ENCODE data around the gene MRC1. TPM values are rescaled to one million over a fixed set of nuclear protein-coding genes. Genes with fewer than 3 reads are reported as not detected.
A peak's percentile ranks its signal among the peaks of the same experiment; 100 is the strongest.
"Not testable (repeated sequence)": the region's sequence is repeated elsewhere in the genome, so short reads cannot be mapped to it uniquely, and the experiment has no call there.

Gene MRC1
- total and polyA plus RNA-seq, 2 experiments from 2014 or later, result not detected

DNA sequence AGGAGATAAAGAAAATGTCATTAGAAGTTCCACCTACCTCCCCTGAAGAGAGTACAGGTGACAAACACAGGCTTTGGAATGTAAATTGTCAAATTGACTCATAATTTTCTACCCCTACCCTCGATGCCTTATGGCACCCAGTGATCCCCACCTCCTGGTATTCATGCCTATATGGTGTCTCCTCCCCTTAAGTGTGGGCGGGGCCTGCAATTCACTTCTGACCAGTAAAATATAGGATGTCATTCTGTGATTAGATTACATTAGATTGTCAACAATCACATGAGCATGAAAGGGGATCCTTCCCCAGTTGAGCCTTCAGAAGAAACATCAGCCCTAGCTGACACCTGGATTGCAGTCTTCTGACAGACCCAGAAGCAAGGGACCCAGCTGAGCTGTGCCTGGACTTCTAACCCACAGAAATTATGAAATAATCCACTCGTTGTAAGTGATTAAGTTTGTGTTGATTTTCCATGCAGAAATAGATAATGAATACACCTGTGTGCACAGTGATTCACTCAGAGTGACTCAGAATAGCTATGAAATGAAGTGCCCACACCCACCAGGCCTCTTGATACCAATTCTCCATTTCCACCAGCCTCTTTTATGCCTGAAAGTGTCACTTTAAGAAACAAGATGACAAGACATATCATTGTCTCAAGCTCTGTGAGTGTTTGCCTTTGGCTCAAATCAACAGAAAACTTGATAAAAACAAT is 134.0 kb downstream of the MRC1 start:
- H3K9me3 ChIP-seq (ENCODE audit: low read depth), result no peaks in the 10 kb centered on the region
- no peak overlapping the region for H2AFZ ChIP-seq
- in situ Hi-C loops (cut with MboI), result no loop called here
- no peak for DNase-seq
- no peaks in the 10 kb centered on the region for H3F3A ChIP-seq (ENCODE audit: insufficient read depth)
- H3K4me3 ChIP-seq, result no peak overlapping the region
- H3K27ac ChIP-seq, result no peak overlapping the region
- H3K4me1 ChIP-seq (ENCODE audit: insufficient read depth), result no peaks in the 10 kb centered on the region
- no peaks in the 10 kb centered on the region for H4K20me1 ChIP-seq (ENCODE audit: insufficient read depth)
- H3K27me3 ChIP-seq (replicated peaks; ENCODE audit: insufficient read depth), result no peaks in the 10 kb centered on the region
- no peaks in the 10 kb centered on the region for H3K36me3 ChIP-seq (ENCODE audit: low read depth)
- H3K4me2 ChIP-seq (ENCODE audit: unreplicated experiment), result no peak overlapping the region
- no peak overlapping the region for H3K9ac ChIP-seq
- 33 to 40% methylated on average over 3 of the region's 3 CpGs for WGBS, 2 experiments (ENCODE audit: low coverage in 1 of 2, low lambda C conversion rate in 2 of 2, missing lambda C conversion rate in 2 of 2)
- no peaks in the 10 kb centered on the region for H3K9me2 ChIP-seq (ENCODE audit: insufficient read depth)
- TF ChIP-seq EZH2 (IDR thresholded peaks at IDR 0.05; ENCODE audit: insufficient read depth, poor library complexity, severe bottlenecking), result no peak
- TF ChIP-seq EZH2phosphoT487 (IDR thresholded peaks at IDR 0.05; ENCODE audit: insufficient read depth, low read depth), result no peak
- no peaks in the 10 kb centered on the region for H3K79me2 ChIP-seq (ENCODE audit: insufficient read depth)

GRCh38 chr10:17950269-17950668 is 141.1 kb downstream of the MRC1 start:
- H3K4me2 ChIP-seq (ENCODE audit: unreplicated experiment); H3K36me3 ChIP-seq (ENCODE audit: low read depth); H3K9ac ChIP-seq; H3K9me3 ChIP-seq (ENCODE audit: low read depth); DNase-seq; H4K20me1 ChIP-seq (ENCODE audit: insufficient read depth); H3K9me2 ChIP-seq (ENCODE audit: insufficient read depth); H2AFZ ChIP-seq; H3K27me3 ChIP-seq (replicated peaks; ENCODE audit: insufficient read depth); in situ Hi-C loops (cut with MboI); H3K4me3 ChIP-seq; H3K79me2 ChIP-seq (ENCODE audit: insufficient read depth); H3K27ac ChIP-seq: not testable (repeated sequence)
- peaks cover 27% of the 10 kb centered on the region for H3K4me1 ChIP-seq (ENCODE audit: insufficient read depth)
- H3F3A ChIP-seq (ENCODE audit: insufficient read depth), result peaks cover 20% of the 10 kb centered on the region
- WGBS, 2 experiments (ENCODE audit: low coverage in 1 of 2, low lambda C conversion rate in 2 of 2, missing lambda C conversion rate in 2 of 2), result 65 to 66% methylated on average over 7 of the region's 7 CpGs

DNA sequence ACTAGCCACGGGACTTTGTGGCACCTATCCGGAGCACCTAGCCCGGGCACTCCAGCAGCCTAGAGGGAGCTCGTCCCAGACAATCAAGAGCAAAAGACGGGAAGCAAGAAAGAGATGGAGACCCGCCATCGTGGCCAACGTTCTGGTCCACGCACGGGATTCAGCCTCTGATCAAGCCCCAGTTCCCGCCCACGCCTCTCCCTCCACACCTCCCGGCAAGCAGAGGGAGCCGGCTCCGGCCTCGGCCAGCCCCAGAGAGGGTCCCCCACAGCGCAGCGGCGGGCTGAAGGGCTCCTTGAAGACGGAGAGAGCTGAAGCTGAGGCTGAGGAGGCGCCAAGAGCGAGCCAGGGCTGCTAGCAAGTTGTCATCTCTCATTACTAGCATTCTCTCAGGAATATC is 141.6 kb downstream of the MRC1 start:
- Histone ChIP-seq H4K20me1 (ENCODE audit: insufficient read depth) (no peaks in the 10 kb centered on the region), H3K4me1 (ENCODE audit: insufficient read depth) (peaks cover 27% of the 10 kb centered on the region), H3K79me2 (ENCODE audit: insufficient read depth) (no peaks in the 10 kb centered on the region), H2AFZ (no peak overlapping the region), H3K9me3 (ENCODE audit: low read depth) (no peaks in the 10 kb centered on the region), H3K36me3 (ENCODE audit: low read depth) (no peaks in the 10 kb centered on the region), H3K9me2 (ENCODE audit: insufficient read depth) (no peaks in the 10 kb centered on the region), H3K9ac (no peak overlapping the region), H3K4me3 (no peak overlapping the region), H3K4me2 (ENCODE audit: unreplicated experiment) (no peak overlapping the region), H3K27ac (no peak overlapping the region), H3K27me3 (replicated peaks; ENCODE audit: insufficient read depth) (no peaks in the 10 kb centered on the region), H3F3A (ENCODE audit: insufficient read depth) (peaks cover 23% of the 10 kb centered on the region)
- WGBS, 2 experiments (ENCODE audit: low coverage in 1 of 2, low lambda C conversion rate in 2 of 2, missing lambda C conversion rate in 2 of 2), result 92 to 96% methylated on average over 19 to 22 of the region's 22 CpGs
- in situ Hi-C loops (cut with MboI), result no loop called here
- TF ChIP-seq EZH2 (IDR thresholded peaks at IDR 0.05; ENCODE audit: insufficient read depth, poor library complexity, severe bottlenecking), result no peak
- TF ChIP-seq EZH2phosphoT487 (IDR thresholded peaks at IDR 0.05; ENCODE audit: insufficient read depth, low read depth), result no peak
- DNase-seq, result no peak

GRCh38 chr10:17951868-17952371 is 142.8 kb downstream of the MRC1 start, which contains the start of gene SLC39A12:
TSS of gene SLC39A12 (plus strand) at chr10:17951918. CDS start at chr10:17953277, 1,359 bp downstream.
- Histone ChIP-seq H3K9ac (no peak within 1 kb of the TSS), H3K27me3 (replicated peaks; ENCODE audit: insufficient read depth) (no peaks in the 10 kb centered on the region), H3K36me3 (ENCODE audit: low read depth) (no peaks in the 10 kb centered on the region), H4K20me1 (ENCODE audit: insufficient read depth) (no peaks in the 10 kb centered on the region), H3K4me1 (ENCODE audit: insufficient read depth) (peaks cover 27% of the 10 kb centered on the region), H3K27ac (peak within 1 kb of the TSS; percentile 28), H3K79me2 (ENCODE audit: insufficient read depth) (no peaks in the 10 kb centered on the region), H3K4me2 (ENCODE audit: unreplicated experiment) (peak within 1 kb of the TSS; percentile 43), H3K9me2 (ENCODE audit: insufficient read depth) (no peaks in the 10 kb centered on the region), H2AFZ (peak within 1 kb of the TSS; percentile 81), H3K9me3 (ENCODE audit: low read depth) (no peaks in the 10 kb centered on the region), H3F3A (ENCODE audit: insufficient read depth) (peaks cover 23% of the 10 kb centered on the region), H3K4me3 (no peak within 1 kb of the TSS)
- in situ Hi-C loops (cut with MboI), result no loop called here
- TF ChIP-seq EZH2 (IDR thresholded peaks at IDR 0.05; ENCODE audit: insufficient read depth, poor library complexity, severe bottlenecking) (no peak), EZH2phosphoT487 (IDR thresholded peaks at IDR 0.05; ENCODE audit: insufficient read depth, low read depth) (no peak)
- 9 to 11% methylated on average over 3 of the region's 3 CpGs for WGBS, 2 experiments (ENCODE audit: low coverage in 1 of 2, low lambda C conversion rate in 2 of 2, missing lambda C conversion rate in 2 of 2)
- DNase-seq, result peak; percentile 77

DNA sequence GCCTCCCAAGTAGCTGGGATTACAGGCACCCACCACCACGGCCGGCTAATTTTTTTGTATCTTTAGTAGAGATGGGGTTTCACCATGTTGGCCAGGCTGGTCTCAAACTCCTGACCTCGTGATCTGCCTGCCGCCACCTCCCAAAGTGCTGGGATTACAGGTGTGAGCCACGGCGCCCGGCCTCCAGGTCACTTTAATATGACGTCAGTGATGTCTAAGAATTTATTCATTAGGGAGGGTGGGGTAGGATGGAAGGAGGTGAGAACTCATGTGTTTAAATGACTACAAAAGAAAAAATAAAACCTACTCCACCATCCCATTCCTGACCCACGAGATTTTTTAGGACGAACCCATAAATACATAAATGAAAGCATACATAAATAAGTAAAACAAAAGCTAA is 145.2 kb downstream of the MRC1 start:
- Histone ChIP-seq H3K4me2 (ENCODE audit: unreplicated experiment) (peak overlapping the region; percentile 23), H3F3A (ENCODE audit: insufficient read depth) (peaks cover 23% of the 10 kb centered on the region), H3K4me1 (ENCODE audit: insufficient read depth) (peaks cover 27% of the 10 kb centered on the region)
- H4K20me1 ChIP-seq (ENCODE audit: insufficient read depth); DNase-seq; H2AFZ ChIP-seq; H3K9me2 ChIP-seq (ENCODE audit: insufficient read depth); H3K4me3 ChIP-seq; H3K27me3 ChIP-seq (replicated peaks; ENCODE audit: insufficient read depth); H3K9ac ChIP-seq; H3K79me2 ChIP-seq (ENCODE audit: insufficient read depth); H3K9me3 ChIP-seq (ENCODE audit: low read depth); H3K36me3 ChIP-seq (ENCODE audit: low read depth); in situ Hi-C loops (cut with MboI); H3K27ac ChIP-seq: not testable (repeated sequence)
- 79 to 82% methylated on average over 10 of the region's 10 CpGs for WGBS, 2 experiments (ENCODE audit: low coverage in 1 of 2, low lambda C conversion rate in 2 of 2, missing lambda C conversion rate in 2 of 2)
